Ishikawa (cell line): ENCODE measurements around the gene NACC2.

Experiments
- CEBPB ChIP-seq: IDR thresholded peaks from 2 replicates; pipeline ENCODE4 v1.6.1; 2012
- CREB1 ChIP-seq: IDR thresholded peaks from 2 replicates; pipeline ENCODE4 v1.6.1; 2012; ENCODE audit warnings: low read depth
- EGR1 ChIP-seq: IDR thresholded peaks from 2 replicates; pipeline ENCODE4 v1.6.1; 2012
- EP300 ChIP-seq: IDR thresholded peaks from 2 replicates; pipeline ENCODE4 v1.6.1; 2012; ENCODE audit warnings: borderline replicate concordance
- FOXM1 ChIP-seq: IDR thresholded peaks from 2 replicates; pipeline ENCODE4 v1.6.1; 2012; ENCODE audit warnings: low read depth, borderline replicate concordance
- MAX ChIP-seq: IDR thresholded peaks from 2 replicates; pipeline ENCODE4 v1.6.1; 2012
- NFIC ChIP-seq: IDR thresholded peaks from 2 replicates; pipeline ENCODE4 v1.6.1; 2012
- REST ChIP-seq: IDR thresholded peaks from 2 replicates; pipeline ENCODE4 v1.6.1; 2012; ENCODE audit warnings: low read depth, mild to moderate bottlenecking
- TAF1 ChIP-seq: IDR thresholded peaks from 2 replicates; pipeline ENCODE4 v1.6.1; 2012; ENCODE audit warnings: low read depth, mild to moderate bottlenecking
- TCF12 ChIP-seq: IDR thresholded peaks from 2 replicates; pipeline ENCODE4 v1.6.1; 2012; ENCODE audit warnings: low read depth
- TEAD4 ChIP-seq: IDR thresholded peaks from 2 replicates; pipeline ENCODE4 v1.6.1; 2012
- USF1 ChIP-seq: IDR thresholded peaks from 2 replicates; pipeline ENCODE4 v1.6.1; 2012
- YY1 ChIP-seq: IDR thresholded peaks from 2 replicates; pipeline ENCODE4 v1.6.1; 2012; ENCODE audit warnings: low read depth
- ZBTB7A ChIP-seq: IDR thresholded peaks from 2 replicates; pipeline ENCODE4 v1.6.1; 2012; ENCODE audit warnings: low read depth

Gene NACC2

GRCh38 chr9:135958485-135958884, 136.6 kb downstream of the NACC2 start:
- TF ChIP-seq CEBPB = no peak
- TF ChIP-seq YY1 = no peak
- no peak for TF ChIP-seq CREB1
- TF ChIP-seq TEAD4 = no peak
- TF ChIP-seq TAF1 = no peak
- no peak for TF ChIP-seq USF1
- no peak for TF ChIP-seq MAX
- no peak for TF ChIP-seq EGR1
- TF ChIP-seq NFIC = no peak
- no peak for TF ChIP-seq FOXM1
- TF ChIP-seq TCF12 = no peak

GRCh38 chr9:135957431-135957830, 137.7 kb downstream of the NACC2 start:
- TF ChIP-seq CREB1 = no peak

GRCh38 chr9:135956802-135957174, 138.3 kb downstream of the NACC2 start:
- TF ChIP-seq YY1 = no peak
- no peak for TF ChIP-seq EGR1
- no peak for TF ChIP-seq ZBTB7A
- TF ChIP-seq EP300 = no peak
- TF ChIP-seq REST = no peak
- no peak for TF ChIP-seq TEAD4
- no peak for TF ChIP-seq FOXM1
- no peak for TF ChIP-seq NFIC
- TF ChIP-seq CREB1 = no peak
- no peak for TF ChIP-seq MAX
- no peak for TF ChIP-seq TCF12
- no peak for TF ChIP-seq TAF1
